GM19438 (cell line): ENCODE measurements around the gene ANGEL2.

Source experiments
- ATAC-seq: cut with Tn5 transposase; IDR thresholded peaks from one replicate; pipeline ENCODE4 v1.9.1; 2021; ENCODE audit warnings: low read depth; ENCODE audit not compliant: unreplicated experiment

ANGEL2 gene

GRCh38 chr1:212954514-212954913, 61.2 kb downstream of the ANGEL2 start:
- ATAC-seq, result no peak

GRCh38 chr1:212953321-212953720, 62.3 kb downstream of the ANGEL2 start:
- no peak for ATAC-seq

- ATAC-seq, result no peak
Observed at GRCh38 chr1:212952641-212952976, 63.1 kb downstream of the ANGEL2 start.

- no peak for ATAC-seq
Observed at GRCh38 chr1:212951947-212952640, 63.6 kb downstream of the ANGEL2 start.

- ATAC-seq, result no peak
Observed at GRCh38 chr1:212951126-212951946, 64.3 kb downstream of the ANGEL2 start.

- peak; percentile 91 for ATAC-seq
Observed at GRCh38 chr1:212950243-212951125, 65.2 kb downstream of the ANGEL2 start, which contains the start of gene VASH2. VASH2 (plus strand) TSS chr1:212950541; CDS start chr1:212951543, 1,002 bp downstream.

GRCh38 chr1:212949771-212950170, 65.9 kb downstream of the ANGEL2 start:
- ATAC-seq, result no peak

GRCh38 chr1:212946872-212947271, 68.8 kb downstream of the ANGEL2 start:
- no peak for ATAC-seq

- ATAC-seq, result no peak
Observed at GRCh38 chr1:212945463-212946160, 70.1 kb downstream of the ANGEL2 start.

GRCh38 chr1:212945056-212945455, 70.6 kb downstream of the ANGEL2 start:
- no peak for ATAC-seq

- no peak for ATAC-seq
Observed at GRCh38 chr1:212944229-212944901, 71.3 kb downstream of the ANGEL2 start.

GRCh38 chr1:212943393-212943710, 72.3 kb downstream of the ANGEL2 start:
- ATAC-seq, result no peak

GRCh38 chr1:212942679-212943392, 72.8 kb downstream of the ANGEL2 start:
- no peak for ATAC-seq
